ENCODE results near the gene ATP12A.

Gene ATP12A

DNA sequence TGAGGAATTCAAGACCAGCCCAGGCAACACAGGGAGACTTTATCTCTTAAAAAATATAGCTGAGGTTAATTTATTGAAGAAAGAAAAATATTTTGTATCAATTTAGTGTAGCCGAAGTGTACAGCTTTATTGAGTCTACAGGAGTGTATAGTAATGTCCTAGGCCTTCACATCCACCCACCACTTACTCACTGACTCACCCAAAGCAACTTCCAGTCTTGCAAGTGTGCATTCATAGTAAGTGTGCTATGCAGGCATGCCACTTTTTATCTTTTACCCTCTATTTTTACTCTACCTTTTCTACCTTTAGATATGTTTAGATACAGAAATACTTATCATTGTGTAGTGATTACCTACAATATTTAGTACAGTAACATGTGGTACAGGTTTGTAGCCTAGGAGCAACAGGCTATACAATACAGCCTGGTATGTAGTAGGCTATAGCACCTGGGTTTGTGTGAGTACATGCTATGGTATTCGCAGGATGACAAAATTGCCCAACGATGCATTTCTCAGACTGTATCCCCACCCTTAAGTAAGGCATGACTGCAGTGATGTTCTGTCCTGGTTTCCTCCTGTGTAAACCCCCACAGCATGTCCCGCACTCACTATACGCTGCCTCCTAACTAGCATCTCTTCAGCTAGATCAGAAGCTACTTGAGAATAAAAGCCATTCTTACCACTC, 15.3 kb upstream of the ATP12A start:
- TF ChIP-seq SIN3A (IDR thresholded peaks at IDR 0.05; ENCODE audit: borderline replicate concordance, insufficient read depth, low read length) (no peak), FOXP2 (optimal IDR thresholded peaks at IDR 0.05; ENCODE audit: borderline replicate concordance, extremely low read depth, extremely low read length, insufficient read depth) (no peak), POLR2AphosphoS5 (IDR thresholded peaks at IDR 0.05; ENCODE audit: low read depth, low read length) (no peak), TAF1 (IDR thresholded peaks at IDR 0.05; ENCODE audit: borderline replicate concordance, insufficient read depth, low read length) (no peak), REST (IDR thresholded peaks at IDR 0.05; ENCODE audit: insufficient read depth in 1 of 2, low read depth in 2 of 2, low read length in 2 of 2) (no peak)

GRCh38 chr13:24668511-24668910, 11.7 kb upstream of the ATP12A start:
- TF ChIP-seq SIN3A (IDR thresholded peaks at IDR 0.05; ENCODE audit: borderline replicate concordance, insufficient read depth, low read length) = no peak
- no peak for TF ChIP-seq TAF1 (IDR thresholded peaks at IDR 0.05; ENCODE audit: borderline replicate concordance, insufficient read depth, low read length)
- no peak for TF ChIP-seq REST (IDR thresholded peaks at IDR 0.05; ENCODE audit: insufficient read depth in 1 of 2, low read depth in 2 of 2, low read length in 2 of 2)
- no peak for TF ChIP-seq POLR2AphosphoS5 (IDR thresholded peaks at IDR 0.05; ENCODE audit: low read depth, low read length)
- no peak for TF ChIP-seq FOXP2 (optimal IDR thresholded peaks at IDR 0.05; ENCODE audit: borderline replicate concordance, extremely low read depth, extremely low read length, insufficient read depth)

- TF ChIP-seq SIN3A (IDR thresholded peaks at IDR 0.05; ENCODE audit: borderline replicate concordance, insufficient read depth, low read length) (no peak), FOXP2 (optimal IDR thresholded peaks at IDR 0.05; ENCODE audit: borderline replicate concordance, extremely low read depth, extremely low read length, insufficient read depth) (no peak), POLR2AphosphoS5 (IDR thresholded peaks at IDR 0.05; ENCODE audit: low read depth, low read length) (no peak), REST (IDR thresholded peaks at IDR 0.05; ENCODE audit: insufficient read depth in 1 of 2, low read depth in 2 of 2, low read length in 2 of 2) (no peak), TAF1 (IDR thresholded peaks at IDR 0.05; ENCODE audit: borderline replicate concordance, insufficient read depth, low read length) (no peak)
Measured at GRCh38 chr13:24668955-24669582, 11.1 kb upstream of the ATP12A start.

DNA sequence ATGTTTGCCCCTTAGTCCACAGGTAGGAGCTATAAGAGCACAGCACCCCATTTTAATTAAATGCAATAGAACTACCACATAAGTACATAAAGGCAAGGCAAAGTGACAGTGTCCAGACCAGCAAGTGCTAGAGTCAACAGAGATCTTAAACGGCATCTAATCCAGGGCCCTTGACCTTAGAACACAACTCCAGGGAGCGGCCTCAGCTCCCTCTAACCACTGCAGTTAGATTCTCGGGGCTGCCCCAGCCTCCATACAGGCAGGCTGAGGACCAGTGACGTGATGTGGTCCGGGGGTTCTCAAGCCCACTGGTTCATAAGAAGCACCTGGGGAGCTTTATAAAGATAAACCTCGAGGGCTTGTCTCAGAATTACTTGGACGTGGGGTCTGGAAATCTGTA, 10.0 kb upstream of the ATP12A start:
- TF ChIP-seq POLR2AphosphoS5 (IDR thresholded peaks at IDR 0.05; ENCODE audit: low read depth, low read length) (no peak), TAF1 (IDR thresholded peaks at IDR 0.05; ENCODE audit: borderline replicate concordance, insufficient read depth, low read length) (no peak), FOXP2 (optimal IDR thresholded peaks at IDR 0.05; ENCODE audit: borderline replicate concordance, extremely low read depth, extremely low read length, insufficient read depth) (no peak), SIN3A (IDR thresholded peaks at IDR 0.05; ENCODE audit: borderline replicate concordance, insufficient read depth, low read length) (no peak), REST (IDR thresholded peaks at IDR 0.05; ENCODE audit: insufficient read depth in 1 of 2, low read depth in 2 of 2, low read length in 2 of 2) (no peak)

Data from PFSK-1 (cell line).